Activated CD4-positive, alpha-beta T cell treated with anti-CD3 and anti-CD28 coated beads for 48 hours (primary cell): ENCODE measurements around the gene TRIM44.

Experiments used
- DNase-seq: peaks from one replicate; pipeline ENCODE4 v3.0.0-alpha.2; 2020

TRIM44 gene

GRCh38 chr11:35862666-35863065, 200.1 kb downstream of the TRIM44 start:
- DNase-seq, result no peak

- DNase-seq, result no peak
Observed at GRCh38 chr11:35864131-35864530, 201.6 kb downstream of the TRIM44 start.

DNA sequence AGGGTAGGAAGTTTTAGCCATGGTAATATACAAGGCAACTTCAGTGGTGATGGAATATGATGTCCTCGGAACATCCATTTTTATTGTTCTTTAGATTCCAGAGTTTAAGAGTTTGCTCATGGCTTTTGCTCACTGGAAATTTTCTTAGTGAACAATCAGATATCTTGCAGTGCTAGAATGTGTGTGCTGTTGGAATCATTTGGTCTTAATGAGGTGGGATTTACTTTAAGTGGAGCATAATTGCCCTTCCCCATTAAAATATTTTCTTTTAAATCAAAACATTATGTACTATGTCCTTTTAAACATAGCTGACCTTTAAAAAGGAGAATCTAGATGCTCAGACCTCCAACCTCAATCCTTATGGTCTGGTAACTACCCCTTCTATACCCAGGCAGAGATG, 204.0 kb downstream of the TRIM44 start:
- no peak for DNase-seq
